Neutrophil (primary cell): ENCODE data around the gene PRLR.

Source experiments
- H3K27ac ChIP-seq: fragments of 200-600 bp; sonication (generic); 2 replicates; pipeline ENCODE4 v1.5.1; 2016; ENCODE audit warnings: mild to moderate bottlenecking, moderate library complexity
- H3K27me3 ChIP-seq: fragments of 200-600 bp; sonication (generic); 2 replicates; pipeline ENCODE4 v1.6.0; 2016; ENCODE audit warnings: mild to moderate bottlenecking
- H3K36me3 ChIP-seq: fragments of 200-600 bp; sonication (generic); 2 replicates; pipeline ENCODE4 v1.5.1; 2017
- H3K4me1 ChIP-seq, 2 experiments: fragments of 200-600 bp in 1 of 2; sonication (generic) in 1 of 2; 1 replicate in 1 of 2; 2 replicates in 1 of 2; pipeline versions ENCODE4 v1.5.1 to v1.6.1; 2013 to 2016; ENCODE audit warnings: low read depth in 1 of 2, low read length in 1 of 2, mild to moderate bottlenecking in 1 of 2, moderate library complexity in 1 of 2; ENCODE audit not compliant: control insufficient read depth in 1 of 2, insufficient read depth in 1 of 2
- H3K4me3 ChIP-seq, 2 experiments: fragments of 200-600 bp in 1 of 2; sonication (generic) in 1 of 2; 1 replicate in 1 of 2; 2 replicates in 1 of 2; pipeline ENCODE4 v1.5.1; 2013 to 2016; ENCODE audit warnings: low read depth in 1 of 2, low read length in 1 of 2, mild to moderate bottlenecking in 1 of 2, moderate library complexity in 1 of 2
- H3K9me3 ChIP-seq: fragments of 200-600 bp; sonication (generic); 2 replicates; pipeline ENCODE4 v1.5.1; 2016
- CTCF ChIP-seq: fragments of 200-600 bp; sonication (generic); IDR thresholded peaks from 2 replicates; pipeline ENCODE4 v1.5.1; 2016; ENCODE audit warnings: antibody characterized with exemption

The PRLR gene

GRCh38 chr5:35202319-35203111 lies 27.8 kb downstream of the PRLR start:
- Histone ChIP-seq H3K9me3 (no peaks in the 10 kb centered on the region), H3K27me3 (peaks cover 14% of the 10 kb centered on the region), H3K4me1 (no peaks in the 10 kb centered on the region), H3K27ac (no peak overlapping the region), H3K4me3 (no peak overlapping the region), H3K36me3 (no peaks in the 10 kb centered on the region)
- TF ChIP-seq CTCF = no peak

- no peaks in the 10 kb centered on the region for H3K9me3 ChIP-seq
- H3K27me3 ChIP-seq = peaks cover 14% of the 10 kb centered on the region
- no peaks in the 10 kb centered on the region for H3K36me3 ChIP-seq
- H3K4me1 ChIP-seq = no peaks in the 10 kb centered on the region
- no peak overlapping the region for H3K4me3 ChIP-seq
- TF ChIP-seq CTCF = no peak
- H3K27ac ChIP-seq = no peak overlapping the region
Observed at GRCh38 chr5:35201291-35201690, 29.0 kb downstream of the PRLR start.

GRCh38 chr5:35199886-35200285 lies 30.4 kb downstream of the PRLR start:
- Histone ChIP-seq H3K27me3 (peaks cover 14% of the 10 kb centered on the region), H3K9me3 (no peaks in the 10 kb centered on the region), H3K4me1 (no peaks in the 10 kb centered on the region), H3K27ac (no peak overlapping the region), H3K36me3 (no peaks in the 10 kb centered on the region), H3K4me3 (no peak overlapping the region)
- no peak for TF ChIP-seq CTCF

GRCh38 chr5:35198686-35199085 lies 31.6 kb downstream of the PRLR start:
- H3K27ac ChIP-seq = no peak overlapping the region
- H3K9me3 ChIP-seq = no peaks in the 10 kb centered on the region
- TF ChIP-seq CTCF = no peak
- no peaks in the 10 kb centered on the region for H3K36me3 ChIP-seq
- no peaks in the 10 kb centered on the region for H3K4me1 ChIP-seq
- H3K27me3 ChIP-seq = peaks cover 14% of the 10 kb centered on the region
- no peak overlapping the region for H3K4me3 ChIP-seq

- Histone ChIP-seq H3K27me3 (peaks cover 14% of the 10 kb centered on the region), H3K36me3 (no peaks in the 10 kb centered on the region), H3K9me3 (no peaks in the 10 kb centered on the region), H3K4me3 (no peak overlapping the region), H3K27ac (no peak overlapping the region), H3K4me1 (no peaks in the 10 kb centered on the region)
- TF ChIP-seq CTCF = no peak
Observed at GRCh38 chr5:35198075-35198474, 32.2 kb downstream of the PRLR start.
